HCT116 (cell line): ENCODE results near the gene CHMP4B. TPM values are rescaled to one million over a fixed set of nuclear protein-coding genes. Genes with fewer than 3 reads are reported as not detected.
"Not testable (repeated sequence)": the region's sequence is repeated elsewhere in the genome, so short reads cannot be mapped to it uniquely, and the experiment has no call there.

ENCODE experiments used
- ATAC-seq: fragments of 200-7000 bp; cut with Tn5 transposase; 2 replicates; pipeline ENCODE4 v1.9.1; 2020; ENCODE audit warnings: mild to moderate bottlenecking, moderate library complexity
- BruUV-seq: library from RNA; stranded (reverse); fragments of 400-500 nt; replicated peaks from 2 replicates; lab custom pipeline; 2021; lab: Mats Ljungman, UMichigan
- CTCF ChIA-PET: fragments of 300-600 bp; sonication (Branson Sonifier 250); formaldehyde crosslinking; loops from one replicate; lab custom pipeline; 2021; ENCODE audit warnings: antibody characterized with exemption; lab: Charles Lee
- POLR2A ChIA-PET: fragments of 300-600, 350-600 bp; sonication (Branson Sonifier 250); formaldehyde crosslinking; loops from one replicate; lab custom pipeline; 2021; ENCODE audit warnings: antibody characterized with exemption; lab: Charles Lee
- RAD21 ChIA-PET, 2 experiments: fragments of 300-600 bp; sonication (Branson Sonifier 250); formaldehyde crosslinking; loops; one replicate each; lab custom pipeline; 2023; ENCODE audit warnings: low total read pairs in 2 of 2; ENCODE audit not compliant: uncharacterized antibody in 2 of 2, unreplicated experiment in 2 of 2, low non-redundant PET in 1 of 2; lab: Charles Lee
- DNase-seq: peaks from one replicate; pipeline ENCODE4 v3.0.0-alpha.2; 2010; ENCODE audit warnings: low read depth, low spot score
- H2AFZ ChIP-seq: fragments of 200-600 bp; shearing (Covaris generic), sonication (generic); 2 replicates; pipeline ENCODE4 v1.6.1; 2017; ENCODE audit warnings: low read depth, mixed run types, mixed read lengths, antibody characterized with exemption, low read length; ENCODE audit not compliant: poor library complexity, severe bottlenecking
- H3K27ac ChIP-seq: 2 replicates; pipeline ENCODE4 v1.5.1; 2012; ENCODE audit warnings: low read depth, low read length
- H3K27me3 ChIP-seq: fragments of 200-600 bp; sonication (generic); 2 replicates; pipeline ENCODE4 v1.6.1; 2016; ENCODE audit warnings: mixed run types, low read length, mixed read lengths; ENCODE audit not compliant: insufficient read depth
- H3K36me3 ChIP-seq, 2 experiments: fragments of 200-500 bp in 1 of 2; fragments of 200-600 bp in 1 of 2; sonication (Bioruptor generic) in 1 of 2; sonication (generic) in 1 of 2; 2 replicates each; pipeline versions ENCODE4 v1.5.1 to v1.6.1; 2014 to 2016; ENCODE audit warnings: low read length in 2 of 2, inconsistent platforms in 1 of 2, mixed read lengths in 1 of 2, mixed run types in 1 of 2; ENCODE audit not compliant: insufficient read depth in 2 of 2, control insufficient read depth in 1 of 2
- H3K4me1 ChIP-seq, 2 experiments: fragments of 200-600 bp in 1 of 2; sonication (generic) in 1 of 2; 2 replicates each; pipeline versions ENCODE4 v1.5.1 to v1.6.1; 2012 to 2017; ENCODE audit warnings: low read length in 2 of 2, inconsistent platforms in 1 of 2, mild to moderate bottlenecking in 1 of 2, mixed read lengths in 1 of 2, mixed run types in 1 of 2, moderate library complexity in 1 of 2; ENCODE audit not compliant: insufficient read depth in 2 of 2, control insufficient read depth in 1 of 2
- H3K4me2 ChIP-seq: fragments of 200-600 bp; sonication (generic); 2 replicates; pipeline ENCODE4 v1.6.1; 2017; ENCODE audit warnings: mixed run types, low read length, mixed read lengths
- H3K4me3 ChIP-seq, 2 experiments: fragments of 200-600 bp in 1 of 2; sonication (generic) in 1 of 2; replicated peaks in 1 of 2; 2 replicates each; pipeline ENCODE4 v1.5.1; 2011 to 2016; ENCODE audit warnings: low read length in 2 of 2, control low read depth in 1 of 2, low read depth in 1 of 2, mild to moderate bottlenecking in 1 of 2, mixed read lengths in 1 of 2, mixed run types in 1 of 2
- H3K79me2 ChIP-seq: fragments of 200-600 bp; sonication (generic); 2 replicates; pipeline ENCODE4 v1.6.1; 2017; ENCODE audit warnings: mild to moderate bottlenecking, mixed run types, low read length, moderate library complexity, mixed read lengths; ENCODE audit not compliant: insufficient read depth
- H3K9ac ChIP-seq: fragments of 200-600 bp; sonication (generic); 2 replicates; pipeline ENCODE4 v1.6.1; 2016; ENCODE audit warnings: low read length, mixed read lengths
- H3K9me2 ChIP-seq: fragments of 200-600 bp; sonication (generic), shearing (Covaris generic); 2 replicates; pipeline ENCODE4 v1.6.1; 2017; ENCODE audit warnings: mixed run types, mild to moderate bottlenecking, moderate library complexity; ENCODE audit not compliant: insufficient read depth
- H3K9me3 ChIP-seq, 2 experiments: fragments of 200-500 bp in 1 of 2; fragments of 200-600 bp in 1 of 2; sonication (Bioruptor generic) in 1 of 2; sonication (generic) in 1 of 2; 2 replicates each; pipeline ENCODE4 v1.6.1; 2014 to 2017; ENCODE audit warnings: low read length in 2 of 2, mixed read lengths in 2 of 2, inconsistent platforms in 1 of 2, low read depth in 1 of 2, mild to moderate bottlenecking in 1 of 2, mixed run types in 1 of 2, moderate library complexity in 1 of 2; ENCODE audit not compliant: control insufficient read depth in 1 of 2, insufficient read depth in 1 of 2
- H4K20me1 ChIP-seq: fragments of 200-600 bp; sonication (generic), shearing (Covaris generic); 2 replicates; pipeline ENCODE4 v1.6.1; 2017; ENCODE audit warnings: mixed run types, mild to moderate bottlenecking, moderate library complexity; ENCODE audit not compliant: insufficient read depth
- CBX3 ChIP-seq: IDR thresholded peaks from 2 replicates; pipeline ENCODE4 v1.6.1; 2012; ENCODE audit warnings: low read depth
- CEBPB ChIP-seq: IDR thresholded peaks from 2 replicates; pipeline ENCODE4 v1.6.1; 2012; ENCODE audit warnings: low read depth
- EZH2 ChIP-seq: fragments of 200-600 bp; sonication (generic); IDR thresholded peaks from 2 replicates; pipeline ENCODE4 v1.6.1; 2017; ENCODE audit warnings: antibody characterized with exemption, mixed run types
- RAD21 ChIP-seq: IDR thresholded peaks from 2 replicates; pipeline ENCODE4 v1.6.1; 2012; ENCODE audit warnings: low read depth, mild to moderate bottlenecking
- intact Hi-C: fragments of 100-400 bp; cut with micrococcal nuclease; formaldehyde crosslinking; loops from 2 replicates; pipeline ENCODE4 v1.10.0; 2022
- total RNA-seq: library from RNA; stranded (reverse); gene quantifications from one replicate; pipeline ENCODE4 v1.2.1, GENCODE V29; 2021; ENCODE audit not compliant: unreplicated experiment
- TF ChIP-seq, protein P1 (sequence below), 3 experiments: fragments of 200-600 bp in 1 of 3; sonication (generic) in 1 of 3; IDR thresholded peaks in 2 of 3; conservative IDR thresholded peaks in 1 of 3; 2 replicates each; pipeline ENCODE4 v1.5.1; 2012 to 2017; ENCODE audit warnings: low read depth in 2 of 3, low read length in 2 of 3, antibody characterized with exemption in 1 of 3, borderline replicate concordance in 1 of 3, control low read depth in 1 of 3, mild to moderate bottlenecking in 1 of 3, mixed read lengths in 1 of 3, mixed run types in 1 of 3, moderate library complexity in 1 of 3; ENCODE audit not compliant: insufficient read depth in 1 of 3

Gene CHMP4B
- total RNA-seq, 1 experiment from 2014 or later, result 56.9 TPM

DNA sequence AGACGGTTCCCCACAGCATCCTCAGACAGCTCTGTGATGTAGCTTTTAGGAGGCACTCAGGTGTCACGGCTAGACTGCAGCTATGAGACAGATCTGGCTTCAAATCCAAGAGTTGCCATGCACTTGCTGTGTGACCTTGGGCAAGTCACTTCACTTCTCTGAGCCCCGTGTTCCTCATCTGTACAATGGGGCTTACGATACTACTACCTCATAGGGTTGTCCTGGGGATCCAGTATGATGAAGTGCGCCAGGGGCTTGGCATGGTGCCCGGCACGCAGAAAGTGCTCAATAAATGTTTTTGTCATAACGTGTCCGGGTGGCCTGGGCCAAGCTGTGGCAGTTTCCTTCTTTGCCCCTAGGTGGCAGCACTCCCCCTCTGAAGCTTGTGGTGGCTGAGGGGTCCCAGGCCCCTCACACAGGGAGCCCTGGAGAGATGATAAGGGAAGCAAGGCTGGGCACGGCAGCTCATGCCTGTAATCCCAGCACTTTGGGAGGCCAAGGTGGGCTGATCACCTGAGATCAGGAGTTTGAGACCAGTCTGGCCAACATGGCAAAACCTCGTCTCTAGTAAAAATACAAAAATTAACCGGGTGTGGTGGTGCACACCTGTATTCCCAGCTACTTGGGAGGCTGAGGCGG is 19.1 kb upstream of the CHMP4B start:
- Histone ChIP-seq H3K9me2 (no peaks in the 10 kb centered on the region), H3K4me1 (peaks cover 64 to 94% of the 10 kb centered on the region in 2 experiments), H3K4me3 (no peak overlapping the region), H3K27ac (no peak overlapping the region), H3K36me3 (peaks cover 0 to 3% of the 10 kb centered on the region in 2 experiments; a peak in 1 of 4 replicates), H3K4me2 (no peak overlapping the region), H3K27me3 (no peaks in the 10 kb centered on the region), H3K9ac (no peak overlapping the region), H4K20me1 (no peaks in the 10 kb centered on the region), H2AFZ (no peak overlapping the region), H3K79me2 (no peaks in the 10 kb centered on the region), H3K9me3 (no peaks in the 10 kb centered on the region)
- DNase-seq (no peak), ATAC-seq (peak; percentile 11; the same call in 1 of the 2 replicates)
- CTCF ChIA-PET, result interaction anchor here (0.9 to 1.3 kb wide), 9 partner anchors 9 to 398 kb away, joined by 3 to 7 read pairs (median 4); partner anchors contain the start of gene CHMP4B
- POLR2A ChIA-PET, result no interaction called here
- intact Hi-C loops, result loop anchor here (10.0 kb wide), 1 partner anchor 273 kb away; no protein-coding TSS in a partner anchor
- RAD21 ChIA-PET, result interaction anchor here in 1 of 2 experiments (0.9 kb wide), 1 partner anchor 201 kb away, joined by 3 read pairs; the partner anchor contains the start of gene RALY
- TF ChIP-seq, protein P1, sequence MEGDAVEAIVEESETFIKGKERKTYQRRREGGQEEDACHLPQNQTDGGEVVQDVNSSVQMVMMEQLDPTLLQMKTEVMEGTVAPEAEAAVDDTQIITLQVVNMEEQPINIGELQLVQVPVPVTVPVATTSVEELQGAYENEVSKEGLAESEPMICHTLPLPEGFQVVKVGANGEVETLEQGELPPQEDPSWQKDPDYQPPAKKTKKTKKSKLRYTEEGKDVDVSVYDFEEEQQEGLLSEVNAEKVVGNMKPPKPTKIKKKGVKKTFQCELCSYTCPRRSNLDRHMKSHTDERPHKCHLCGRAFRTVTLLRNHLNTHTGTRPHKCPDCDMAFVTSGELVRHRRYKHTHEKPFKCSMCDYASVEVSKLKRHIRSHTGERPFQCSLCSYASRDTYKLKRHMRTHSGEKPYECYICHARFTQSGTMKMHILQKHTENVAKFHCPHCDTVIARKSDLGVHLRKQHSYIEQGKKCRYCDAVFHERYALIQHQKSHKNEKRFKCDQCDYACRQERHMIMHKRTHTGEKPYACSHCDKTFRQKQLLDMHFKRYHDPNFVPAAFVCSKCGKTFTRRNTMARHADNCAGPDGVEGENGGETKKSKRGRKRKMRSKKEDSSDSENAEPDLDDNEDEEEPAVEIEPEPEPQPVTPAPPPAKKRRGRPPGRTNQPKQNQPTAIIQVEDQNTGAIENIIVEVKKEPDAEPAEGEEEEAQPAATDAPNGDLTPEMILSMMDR (IDR thresholded peaks at IDR 0.05 in 2 of 3, conservative IDR thresholded peaks at IDR 0.05 in 1 of 3; ENCODE audit: borderline replicate concordance in 1 of 3, insufficient read depth in 1 of 3, low read depth in 2 of 3, low read length in 2 of 3), result peak; percentile 55 to 95 (median 87); a peak in 5 of 6 replicates
- TF ChIP-seq CEBPB (no peak), EZH2 (no peak), CBX3 (no peak; the same call in 1 of the 2 replicates), RAD21 (peak; percentile 83)
- no TSS peak for BruUV-seq

DNA sequence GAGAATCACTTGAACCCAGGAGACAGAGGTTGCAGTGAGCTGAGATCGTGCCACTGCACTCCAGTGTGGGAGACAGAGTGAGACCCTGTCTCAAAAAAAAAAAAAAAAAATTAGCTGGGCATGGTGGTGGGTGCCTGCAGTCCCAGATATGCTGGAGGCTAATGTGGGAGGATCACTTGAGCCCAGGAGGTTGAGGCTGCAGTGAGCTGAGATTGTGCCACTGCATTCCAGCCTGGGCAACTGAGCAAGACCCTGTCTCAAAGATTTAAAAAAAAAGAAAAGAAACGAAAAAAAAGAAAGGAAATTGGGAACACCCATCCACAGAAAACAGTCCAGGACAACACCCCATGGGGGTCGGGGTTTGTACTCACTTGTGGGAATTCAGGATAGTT is 18.6 kb upstream of the CHMP4B start:
- H3K27ac ChIP-seq, H3K27me3 ChIP-seq, H3K4me3 ChIP-seq, H3K36me3 ChIP-seq, H3K9me2 ChIP-seq, H4K20me1 ChIP-seq, H2AFZ ChIP-seq, DNase-seq, ATAC-seq, H3K9ac ChIP-seq, H3K4me2 ChIP-seq, H3K79me2 ChIP-seq, BruUV-seq, POLR2A ChIA-PET, H3K9me3 ChIP-seq: not testable (repeated sequence)
- CTCF ChIA-PET, result interaction anchor here (0.9 to 1.3 kb wide), 11 partner anchors 9 to 398 kb away, joined by 3 to 7 read pairs (median 3); partner anchors contain the start of gene CHMP4B
- H3K4me1 ChIP-seq, result peaks cover 65 to 93% of the 10 kb centered on the region in 2 experiments
- RAD21 ChIA-PET, result interaction anchor here in 1 of 2 experiments (0.9 kb wide), 1 partner anchor 201 kb away, joined by 3 read pairs; the partner anchor contains the start of gene RALY
- intact Hi-C loops, result loop anchor here (10.0 kb wide), 1 partner anchor 272 kb away; no protein-coding TSS in a partner anchor
